B cell (primary cell): Measurements from ENCODE around the gene KCNJ6.

ENCODE experiments used
- CTCF ChIP-seq: fragments of 200-600 bp; IDR thresholded peaks from one replicate; pipeline ENCODE4 v1.8.0; 2022; ENCODE audit warnings: antibody characterized with exemption, mild to moderate bottlenecking
- EZH2 ChIP-seq: IDR thresholded peaks from 2 replicates; pipeline ENCODE4 v1.6.1; 2012; ENCODE audit warnings: borderline replicate concordance, low read depth, mild to moderate bottlenecking, moderate library complexity, low read length; ENCODE audit not compliant: insufficient read depth, poor library complexity, severe bottlenecking

- TF ChIP-seq CTCF: no peak
- no peak for TF ChIP-seq EZH2
Measured at GRCh38 chr21:37871121-37871862, 45.0 kb downstream of the KCNJ6 start.
